ENCODE data around the gene PPP2R5C.

- TF ChIP-seq CTCF (IDR thresholded peaks at IDR 0.05) (no peak), POLR2A (IDR thresholded peaks at IDR 0.05) (no peak), EP300 (IDR thresholded peaks at IDR 0.05) (no peak)
These were observed 182.9 kb downstream of the PPP2R5C start for GRCh38 chr14:101944451-101944850.

All from tibial nerve (tissue), 4 donors.